ENCODE measurements around the gene CDH1.

Gene CDH1

GRCh38 chr16:68848786-68849185, 111.7 kb downstream of the CDH1 start:
- no peak for DNase-seq
- Mint-ChIP-seq H3K27ac (no peak overlapping the region), H3K9me3 (no peaks in the 10 kb centered on the region), H3K27me3 (no peaks in the 10 kb centered on the region), H3K36me3 (peaks cover 4% of the 10 kb centered on the region in 2 donors), H3K4me3 (no peak overlapping the region), H3K4me1 (peaks cover 12 to 18% of the 10 kb centered on the region in 2 donors)
- ATAC-seq (replicated peaks): no peak

GRCh38 chr16:68850481-68850880, 113.4 kb downstream of the CDH1 start:
- Mint-ChIP-seq H3K4me3 (no peak overlapping the region), H3K9me3 (no peaks in the 10 kb centered on the region), H3K27ac (no peak overlapping the region), H3K27me3 (no peaks in the 10 kb centered on the region), H3K36me3 (peaks cover 4% of the 10 kb centered on the region in 2 donors), H3K4me1 (peaks cover 6 to 18% of the 10 kb centered on the region in 2 donors)
- ATAC-seq (replicated peaks) (no peak), DNase-seq (no peak)

- no peak for DNase-seq
- Mint-ChIP-seq H3K4me1 (peaks cover 6 to 18% of the 10 kb centered on the region in 2 donors), H3K9me3 (no peaks in the 10 kb centered on the region), H3K27me3 (no peaks in the 10 kb centered on the region), H3K27ac (no peak overlapping the region), H3K36me3 (peaks cover 4 to 7% of the 10 kb centered on the region in 2 donors), H3K4me3 (no peak overlapping the region)
- ATAC-seq (replicated peaks): no peak
Measured at GRCh38 chr16:68851601-68852000, 114.5 kb downstream of the CDH1 start.

GRCh38 chr16:68857479-68857878, 120.4 kb downstream of the CDH1 start:
- Mint-ChIP-seq H3K36me3 (peaks cover 18 to 21% of the 10 kb centered on the region in 2 donors), H3K9me3 (peaks cover 2 to 4% of the 10 kb centered on the region in 2 donors), H3K4me3 (no peak overlapping the region), H3K27ac (no peak overlapping the region), H3K4me1 (peaks cover 3 to 7% of the 10 kb centered on the region in 2 donors), H3K27me3 (no peaks in the 10 kb centered on the region)
- ATAC-seq (replicated peaks) (no peak), DNase-seq (no peak)

GRCh38 chr16:68859828-68860227, 122.7 kb downstream of the CDH1 start:
- Mint-ChIP-seq H3K4me1 (peaks cover 5 to 7% of the 10 kb centered on the region in 2 donors), H3K27ac (no peak overlapping the region), H3K4me3 (no peak overlapping the region), H3K36me3 (peaks cover 19 to 21% of the 10 kb centered on the region in 2 donors), H3K27me3 (no peaks in the 10 kb centered on the region), H3K9me3 (peaks cover 2 to 4% of the 10 kb centered on the region in 2 donors)
- ATAC-seq (replicated peaks) (no peak), DNase-seq (no peak)

- no peak overlapping the region for H3K4me3 Mint-ChIP-seq
- peaks cover 18 to 19% of the 10 kb centered on the region in 2 donors for H3K36me3 Mint-ChIP-seq
- DNase-seq (no peak), ATAC-seq (replicated peaks) (no peak)
- no peaks in the 10 kb centered on the region for H3K27me3 Mint-ChIP-seq
- no peak overlapping the region for H3K27ac Mint-ChIP-seq
- peaks cover 2 to 4% of the 10 kb centered on the region in 2 donors for H3K9me3 Mint-ChIP-seq
- peaks cover 5 to 15% of the 10 kb centered on the region in 2 donors for H3K4me1 Mint-ChIP-seq
Measured at GRCh38 chr16:68860978-68861892, 124.1 kb downstream of the CDH1 start.

GRCh38 chr16:68866933-68867332, 129.8 kb downstream of the CDH1 start:
- H3K4me3 Mint-ChIP-seq: no peak overlapping the region
- no peak overlapping the region for H3K27ac Mint-ChIP-seq
- H3K9me3 Mint-ChIP-seq: no peaks in the 10 kb centered on the region
- no peak for ATAC-seq (replicated peaks)
- H3K36me3 Mint-ChIP-seq: peaks cover 24 to 29% of the 10 kb centered on the region in 2 donors
- no peaks in the 10 kb centered on the region for H3K27me3 Mint-ChIP-seq
- peaks cover 2 to 15% of the 10 kb centered on the region in 2 donors for H3K4me1 Mint-ChIP-seq
- no peak for DNase-seq

GRCh38 chr16:68869492-68870088, 132.5 kb downstream of the CDH1 start:
- peaks cover 34 to 45% of the 10 kb centered on the region in 2 donors for H3K36me3 Mint-ChIP-seq
- H3K27ac Mint-ChIP-seq: no peak overlapping the region
- no peaks in the 10 kb centered on the region for H3K9me3 Mint-ChIP-seq
- DNase-seq (no peak), ATAC-seq (replicated peaks) (no peak)
- H3K27me3 Mint-ChIP-seq: no peaks in the 10 kb centered on the region
- peaks cover 2 to 10% of the 10 kb centered on the region in 2 donors for H3K4me1 Mint-ChIP-seq
- H3K4me3 Mint-ChIP-seq: no peak overlapping the region

GRCh38 chr16:68873635-68874471, 136.8 kb downstream of the CDH1 start:
- no peak for DNase-seq
- peaks cover 44 to 58% of the 10 kb centered on the region in 2 donors for H3K36me3 Mint-ChIP-seq
- H3K4me1 Mint-ChIP-seq: no peaks in the 10 kb centered on the region
- no peaks in the 10 kb centered on the region for H3K27me3 Mint-ChIP-seq
- no peak overlapping the region for H3K4me3 Mint-ChIP-seq
- no peaks in the 10 kb centered on the region for H3K9me3 Mint-ChIP-seq
- H3K27ac Mint-ChIP-seq: peak overlapping the region; percentile 44
- no peak for ATAC-seq (replicated peaks)

- no peak overlapping the region for H3K4me3 Mint-ChIP-seq
- ATAC-seq (replicated peaks): no peak
- H3K9me3 Mint-ChIP-seq: no peaks in the 10 kb centered on the region
- no peaks in the 10 kb centered on the region for H3K4me1 Mint-ChIP-seq
- H3K36me3 Mint-ChIP-seq: peaks cover 38 to 49% of the 10 kb centered on the region in 2 donors
- no peak overlapping the region for H3K27ac Mint-ChIP-seq
- DNase-seq: no peak
- H3K27me3 Mint-ChIP-seq: no peaks in the 10 kb centered on the region
Measured at GRCh38 chr16:68875871-68876270, 138.8 kb downstream of the CDH1 start.

- ATAC-seq (replicated peaks) (no peak), DNase-seq (no peak)
- Mint-ChIP-seq H3K36me3 (peaks cover 25 to 39% of the 10 kb centered on the region in 2 donors), H3K4me3 (no peak overlapping the region), H3K27ac (no peak overlapping the region), H3K9me3 (no peaks in the 10 kb centered on the region), H3K4me1 (no peaks in the 10 kb centered on the region), H3K27me3 (no peaks in the 10 kb centered on the region)
Measured at GRCh38 chr16:68883685-68884084, 146.6 kb downstream of the CDH1 start.

- no peak for DNase-seq
- Mint-ChIP-seq H3K27ac (no peak overlapping the region), H3K4me1 (no peaks in the 10 kb centered on the region), H3K4me3 (no peak overlapping the region), H3K36me3 (peaks cover 25 to 38% of the 10 kb centered on the region in 2 donors), H3K27me3 (no peaks in the 10 kb centered on the region), H3K9me3 (no peaks in the 10 kb centered on the region)
- no peak for ATAC-seq (replicated peaks)
Measured at GRCh38 chr16:68884401-68884800, 147.3 kb downstream of the CDH1 start.

Data from stimulated activated naive B cell treated with anti-CD40 and anti-IgM and Interleukin-4, amounts not matched to agents 10 μg/mL and 1 μg/mL and 100 μg/mL, for 72 hours (primary cell).